Trophoblast cell (in vitro differentiated cells and primary cell): ENCODE measurements around the gene XPR1.

Source experiments
- DNase-seq, 2 donors: peaks; one replicate each; pipeline ENCODE4 v3.0.0-alpha.2; 2016
- H2AFZ ChIP-seq: 2 replicates; pipeline ENCODE4 v1.6.1; 2013; ENCODE audit warnings: low read length, moderate library complexity, mild to moderate bottlenecking; ENCODE audit not compliant: insufficient read depth, poor library complexity
- H2AK5ac ChIP-seq: 2 replicates; pipeline ENCODE4 v1.6.1; 2013; ENCODE audit warnings: mild to moderate bottlenecking, low read length
- H2BK120ac ChIP-seq: 2 replicates; pipeline ENCODE4 v1.6.1; 2013; ENCODE audit warnings: low read length, mild to moderate bottlenecking, moderate library complexity; ENCODE audit not compliant: insufficient read depth, poor library complexity
- H2BK12ac ChIP-seq: 2 replicates; pipeline ENCODE4 v1.6.1; 2013; ENCODE audit warnings: mild to moderate bottlenecking, low read length, moderate library complexity
- H2BK5ac ChIP-seq: 2 replicates; pipeline ENCODE4 v1.6.1; 2013; ENCODE audit warnings: low read length, low read depth, moderate library complexity, mild to moderate bottlenecking; ENCODE audit not compliant: poor library complexity
- H3K14ac ChIP-seq: 2 replicates; pipeline ENCODE4 v1.6.1; 2013; ENCODE audit warnings: mild to moderate bottlenecking, low read length
- H3K18ac ChIP-seq: 2 replicates; pipeline ENCODE4 v1.6.1; 2013; ENCODE audit warnings: mild to moderate bottlenecking, low read length
- H3K23ac ChIP-seq: 2 replicates; pipeline ENCODE4 v1.6.1; 2013; ENCODE audit warnings: low read length
- H3K27ac ChIP-seq: 2 replicates; pipeline ENCODE4 v1.5.1; 2013; ENCODE audit warnings: low read depth, mild to moderate bottlenecking, inconsistent platforms, low read length, moderate library complexity
- H3K27me3 ChIP-seq: 2 replicates; pipeline ENCODE4 v1.6.1; 2013; ENCODE audit warnings: inconsistent platforms, mild to moderate bottlenecking, low read length, moderate library complexity; ENCODE audit not compliant: insufficient read depth
- H3K36me3 ChIP-seq, 2 experiments: 1 replicate in 1 of 2; 2 replicates in 1 of 2; pipeline ENCODE4 v1.6.1; 2013; ENCODE audit warnings: low read length in 2 of 2, mild to moderate bottlenecking in 2 of 2, moderate library complexity in 1 of 2; ENCODE audit not compliant: insufficient read depth in 2 of 2, control insufficient read depth in 1 of 2
- H3K4ac ChIP-seq: 2 replicates; pipeline ENCODE4 v1.6.1; 2013; ENCODE audit warnings: low read depth, mild to moderate bottlenecking, low read length, moderate library complexity
- H3K4me1 ChIP-seq, 2 experiments: 1 replicate in 1 of 2; 2 replicates in 1 of 2; pipeline ENCODE4 v1.6.1; 2013; ENCODE audit warnings: low read length in 2 of 2, mild to moderate bottlenecking in 2 of 2, moderate library complexity in 1 of 2; ENCODE audit not compliant: insufficient read depth in 2 of 2, control insufficient read depth in 1 of 2
- H3K4me2 ChIP-seq: 2 replicates; pipeline ENCODE4 v1.6.1; 2013; ENCODE audit warnings: inconsistent platforms, mild to moderate bottlenecking, low read length, moderate library complexity
- H3K4me3 ChIP-seq: 2 replicates; pipeline ENCODE4 v1.5.1; 2013; ENCODE audit warnings: mild to moderate bottlenecking, low read depth, low read length, inconsistent platforms
- H3K79me1 ChIP-seq: one replicate; pipeline ENCODE4 v1.6.1; 2013; ENCODE audit warnings: low read length
- H3K79me2 ChIP-seq: 2 replicates; pipeline ENCODE4 v1.6.1; 2013; ENCODE audit warnings: low read length, mild to moderate bottlenecking; ENCODE audit not compliant: control insufficient read depth, insufficient read depth, poor library complexity
- H3K9ac ChIP-seq: 2 replicates; pipeline ENCODE4 v1.6.1; 2013; ENCODE audit warnings: mild to moderate bottlenecking, low read length
- H3K9me3 ChIP-seq: 2 replicates; pipeline ENCODE4 v1.6.1; 2013; ENCODE audit warnings: low read depth, mild to moderate bottlenecking, control low read depth, inconsistent platforms, low read length; ENCODE audit not compliant: insufficient read depth
- H4K12ac ChIP-seq: 2 replicates; pipeline ENCODE4 v1.6.1; 2013; ENCODE audit warnings: low read depth, mild to moderate bottlenecking, low read length, moderate library complexity
- H4K8ac ChIP-seq: 2 replicates; pipeline ENCODE4 v1.6.1; 2013; ENCODE audit warnings: low read depth, mild to moderate bottlenecking, low read length, moderate library complexity
- H4K91ac ChIP-seq: one replicate; pipeline ENCODE4 v1.6.1; 2013; ENCODE audit warnings: low read depth, mild to moderate bottlenecking, low read length, moderate library complexity
- WGBS: extraction: QIAGEN DNeasy Blood & Tissue Kit; methylation state at CpG from one replicate; pipeline ENCODE4 v1.1.7; 2013; ENCODE audit warnings: missing lambda C conversion rate; ENCODE audit not compliant: insufficient read length, insufficient coverage; ENCODE audit errors: extremely low coverage; 5-methylcytosine and 5-hydroxymethylcytosine counted together

The XPR1 gene

DNA sequence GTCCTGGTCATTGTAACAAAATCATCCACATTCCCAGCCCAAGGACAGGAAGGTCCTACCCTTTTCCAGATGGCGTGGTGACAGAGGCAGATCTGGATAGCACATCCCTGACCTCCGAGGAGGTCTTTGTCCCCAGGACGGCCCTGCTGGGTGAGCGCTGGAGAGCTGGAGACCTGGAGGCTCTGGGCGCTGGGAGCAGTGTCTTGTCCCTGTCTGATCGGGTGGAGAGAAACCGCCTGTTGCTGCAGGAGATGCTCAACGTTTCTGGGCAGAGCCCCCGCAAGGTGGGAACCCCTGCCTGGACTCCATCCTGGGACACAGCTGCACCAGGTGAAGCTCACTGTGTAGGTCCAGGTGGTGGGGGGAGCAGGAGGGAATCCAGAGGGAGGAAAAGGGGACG is 284.9 kb downstream of the XPR1 start:
- H3K4me1 ChIP-seq = peaks cover under 1 to 6% of the 10 kb centered on the region in 2 experiments
- H3K9me3 ChIP-seq = peaks cover 3% of the 10 kb centered on the region
- no peak overlapping the region for H3K9ac ChIP-seq
- no peak overlapping the region for H2AK5ac ChIP-seq
- H3K23ac ChIP-seq = no peak overlapping the region
- DNase-seq = no peak
- no peak overlapping the region for H4K91ac ChIP-seq
- H3K27me3 ChIP-seq = peaks cover 15% of the 10 kb centered on the region
- no peak overlapping the region for H3K4me3 ChIP-seq
- no peak overlapping the region for H3K27ac ChIP-seq
- no peak overlapping the region for H4K12ac ChIP-seq
- H3K36me3 ChIP-seq = no peaks in the 10 kb centered on the region
- H2BK120ac ChIP-seq = no peak overlapping the region
- H4K8ac ChIP-seq = no peak overlapping the region
- H3K14ac ChIP-seq = no peak overlapping the region
- H3K4ac ChIP-seq = no peak overlapping the region
- H3K79me1 ChIP-seq = peaks cover 8% of the 10 kb centered on the region
- WGBS = no CpG with 5 or more reads among the region's 10 CpGs
- no peak overlapping the region for H2BK12ac ChIP-seq
- H3K18ac ChIP-seq = no peak overlapping the region
- no peak overlapping the region for H2BK5ac ChIP-seq
- no peak overlapping the region for H3K4me2 ChIP-seq
- no peak overlapping the region for H2AFZ ChIP-seq
- no peaks in the 10 kb centered on the region for H3K79me2 ChIP-seq

GRCh38 chr1:180917306-180918065 is 285.7 kb downstream of the XPR1 start:
- Histone ChIP-seq H4K91ac (no peak overlapping the region), H3K4me2 (no peak overlapping the region), H3K4ac (no peak overlapping the region), H3K23ac (no peak overlapping the region), H2AFZ (no peak overlapping the region), H3K14ac (no peak overlapping the region), H3K4me3 (no peak overlapping the region), H4K8ac (no peak overlapping the region), H2BK12ac (no peak overlapping the region), H3K27ac (no peak overlapping the region), H3K18ac (no peak overlapping the region), H4K12ac (no peak overlapping the region), H2BK5ac (no peak overlapping the region), H3K9ac (no peak overlapping the region), H3K9me3 (peaks cover 3% of the 10 kb centered on the region), H2AK5ac (no peak overlapping the region), H3K36me3 (no peaks in the 10 kb centered on the region), H3K4me1 (peaks cover 0 to 2% of the 10 kb centered on the region in 2 experiments), H3K79me2 (no peaks in the 10 kb centered on the region), H3K79me1 (peaks cover 4% of the 10 kb centered on the region), H2BK120ac (no peak overlapping the region), H3K27me3 (peaks cover 9% of the 10 kb centered on the region)
- no CpG with 5 or more reads among the region's 12 CpGs for WGBS
- no peak for DNase-seq

- no peak overlapping the region for H2BK120ac ChIP-seq
- H3K4me3 ChIP-seq = no peak overlapping the region
- H2BK5ac ChIP-seq = no peak overlapping the region
- WGBS = no CpG with 5 or more reads among the region's 10 CpGs
- H3K23ac ChIP-seq = no peak overlapping the region
- DNase-seq = no peak
- H4K91ac ChIP-seq = no peak overlapping the region
- no peak overlapping the region for H3K4me2 ChIP-seq
- peaks cover 9 to 12% of the 10 kb centered on the region in 2 experiments for H3K4me1 ChIP-seq
- H3K27ac ChIP-seq = no peak overlapping the region
- no peak overlapping the region for H2AFZ ChIP-seq
- no peak overlapping the region for H4K12ac ChIP-seq
- no peak overlapping the region for H3K14ac ChIP-seq
- no peak overlapping the region for H2AK5ac ChIP-seq
- H2BK12ac ChIP-seq = no peak overlapping the region
- peaks cover 3% of the 10 kb centered on the region for H3K9me3 ChIP-seq
- H3K4ac ChIP-seq = no peak overlapping the region
- no peak overlapping the region for H4K8ac ChIP-seq
- H3K79me2 ChIP-seq = no peaks in the 10 kb centered on the region
- H3K36me3 ChIP-seq = no peaks in the 10 kb centered on the region
- no peaks in the 10 kb centered on the region for H3K27me3 ChIP-seq
- H3K79me1 ChIP-seq = peaks cover 3% of the 10 kb centered on the region
- H3K18ac ChIP-seq = no peak overlapping the region
- H3K9ac ChIP-seq = no peak overlapping the region
These were observed 286.7 kb downstream of the XPR1 start for GRCh38 chr1:180918519-180918918.

DNA sequence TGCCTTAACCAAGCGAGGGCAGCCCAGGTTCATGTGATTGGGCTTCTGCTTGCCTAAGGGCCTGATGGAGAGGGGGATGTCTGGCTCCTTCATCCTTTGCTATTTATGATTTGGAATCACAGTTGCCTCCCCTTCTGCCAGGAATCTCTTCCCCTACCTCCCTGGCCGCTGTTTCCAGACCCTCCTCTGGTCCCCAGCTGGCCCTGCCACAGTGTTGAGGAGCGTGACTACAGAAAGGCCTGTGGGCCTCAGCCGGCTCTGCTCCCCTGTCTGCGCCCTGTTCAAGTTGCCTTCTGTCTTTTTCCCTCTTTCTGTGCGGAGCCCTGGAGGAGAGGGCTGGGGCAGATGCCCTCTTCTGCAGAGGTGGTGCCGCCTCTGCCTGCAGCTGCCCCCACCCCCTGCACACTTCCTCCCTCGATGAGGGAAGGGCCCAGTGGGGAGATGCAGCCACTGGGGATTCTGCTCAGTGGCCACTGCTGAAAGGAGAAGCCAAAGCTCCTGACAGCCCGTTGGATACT is 287.4 kb downstream of the XPR1 start:
- DNase-seq = no peak
- no peaks in the 10 kb centered on the region for H3K36me3 ChIP-seq
- no peak overlapping the region for H3K4ac ChIP-seq
- peaks cover 3% of the 10 kb centered on the region for H3K9me3 ChIP-seq
- no peak overlapping the region for H4K91ac ChIP-seq
- no peak overlapping the region for H3K4me2 ChIP-seq
- no peak overlapping the region for H3K14ac ChIP-seq
- no peak overlapping the region for H3K18ac ChIP-seq
- no CpG with 5 or more reads among the region's 9 CpGs for WGBS
- H4K12ac ChIP-seq = no peak overlapping the region
- H2BK12ac ChIP-seq = no peak overlapping the region
- no peaks in the 10 kb centered on the region for H3K27me3 ChIP-seq
- no peak overlapping the region for H3K27ac ChIP-seq
- H2AK5ac ChIP-seq = no peak overlapping the region
- H3K79me2 ChIP-seq = no peaks in the 10 kb centered on the region
- no peak overlapping the region for H2BK5ac ChIP-seq
- H3K4me1 ChIP-seq = peaks cover 12 to 14% of the 10 kb centered on the region in 2 experiments
- H2BK120ac ChIP-seq = no peak overlapping the region
- H3K4me3 ChIP-seq = no peak overlapping the region
- peaks cover 3% of the 10 kb centered on the region for H3K79me1 ChIP-seq
- H3K23ac ChIP-seq = no peak overlapping the region
- no peak overlapping the region for H4K8ac ChIP-seq
- no peak overlapping the region for H3K9ac ChIP-seq
- no peak overlapping the region for H2AFZ ChIP-seq
